ENCODE results near the gene ALKBH3.

Gene ALKBH3

GRCh38 chr11:43959321-43959995 lies 78.8 kb downstream of the ALKBH3 start:
- Histone ChIP-seq H3K4me1 (ENCODE audit: control extremely low read depth in 1 of 4, control insufficient read depth in 4 of 4, insufficient read depth in 4 of 4, low read length in 3 of 4) (no peaks in the 10 kb centered on the region), H3K27ac (ENCODE audit: insufficient read depth in 1 of 2, low read depth in 1 of 2, low read length in 2 of 2, poor library complexity in 1 of 2, severe bottlenecking in 2 of 2) (no peak overlapping the region), H3K4me3 (ENCODE audit: control insufficient read depth in 1 of 7, extremely low read depth in 1 of 7, insufficient read depth in 4 of 7, low read depth in 2 of 7, low read length in 6 of 7) (no peak overlapping the region), H3K9me3 (ENCODE audit: control extremely low read depth in 1 of 5, control insufficient read depth in 4 of 5, insufficient read depth in 2 of 5, low read depth in 1 of 5, low read length in 4 of 5) (peaks cover 0 to 9% (median 0%) of the 10 kb centered on the region in 5 experiments), H3K27me3 (replicated peaks in 2 of 5; ENCODE audit: control insufficient read depth in 4 of 5, insufficient read depth in 5 of 5, low read length in 4 of 5) (peaks cover 0 to 2% (median 0%) of the 10 kb centered on the region in 5 experiments), H3K36me3 (ENCODE audit: control insufficient read depth in 4 of 4, insufficient read depth in 4 of 4, low read length in 3 of 4) (no peaks in the 10 kb centered on the region)
- DNase-seq = no peak
- 98% methylated on average over 4 of the region's 6 CpGs for WGBS (ENCODE audit: insufficient coverage)
- CTCF ChIA-PET = no interaction called here
- POLR2A ChIA-PET = no interaction called here

- POLR2A ChIA-PET = no interaction called here
- H3K4me1 ChIP-seq (ENCODE audit: control extremely low read depth in 1 of 4, control insufficient read depth in 4 of 4, insufficient read depth in 4 of 4, low read length in 3 of 4) = no peaks in the 10 kb centered on the region
- CTCF ChIA-PET = interaction anchor here (1.0 kb wide), 1 partner anchor 16 kb away, joined by 4 read pairs; no protein-coding TSS in a partner anchor
Measured at GRCh38 chr11:43962383-43963278, 82.0 kb downstream of the ALKBH3 start.

GRCh38 chr11:43963279-43963620 lies 82.6 kb downstream of the ALKBH3 start:
- Histone ChIP-seq H3K36me3 (ENCODE audit: control insufficient read depth in 4 of 4, insufficient read depth in 4 of 4, low read length in 3 of 4) (no peaks in the 10 kb centered on the region), H3K4me3 (ENCODE audit: control insufficient read depth in 1 of 7, extremely low read depth in 1 of 7, insufficient read depth in 4 of 7, low read depth in 2 of 7, low read length in 6 of 7) (no peak overlapping the region), H3K27me3 (replicated peaks in 2 of 5; ENCODE audit: control insufficient read depth in 4 of 5, insufficient read depth in 5 of 5, low read length in 4 of 5) (no peaks in the 10 kb centered on the region), H3K4me1 (ENCODE audit: control extremely low read depth in 1 of 4, control insufficient read depth in 4 of 4, insufficient read depth in 4 of 4, low read length in 3 of 4) (no peaks in the 10 kb centered on the region), H3K27ac (ENCODE audit: insufficient read depth in 1 of 2, low read depth in 1 of 2, low read length in 2 of 2, poor library complexity in 1 of 2, severe bottlenecking in 2 of 2) (no peak overlapping the region), H3K9me3 (ENCODE audit: control extremely low read depth in 1 of 5, control insufficient read depth in 4 of 5, insufficient read depth in 2 of 5, low read depth in 1 of 5, low read length in 4 of 5) (peaks cover 0 to 10% (median 0%) of the 10 kb centered on the region in 5 experiments)
- CTCF ChIA-PET = no interaction called here
- WGBS (ENCODE audit: insufficient coverage) = 94% methylated on average over 2 of the region's 2 CpGs
- POLR2A ChIA-PET = no interaction called here
- DNase-seq = no peak

More at GRCh38 chr11:43962383-43963278, 82.0 kb downstream of the ALKBH3 start:
- DNase-seq = peak in 1 of 3 donors; percentile 4
- Histone ChIP-seq H3K4me3 (ENCODE audit: control insufficient read depth in 1 of 7, extremely low read depth in 1 of 7, insufficient read depth in 4 of 7, low read depth in 2 of 7, low read length in 6 of 7) (peak overlapping the region in 1 of 7 experiments; percentile 20), H3K27ac (ENCODE audit: insufficient read depth in 1 of 2, low read depth in 1 of 2, low read length in 2 of 2, poor library complexity in 1 of 2, severe bottlenecking in 2 of 2) (no peak overlapping the region), H3K36me3 (ENCODE audit: control insufficient read depth in 4 of 4, insufficient read depth in 4 of 4, low read length in 3 of 4) (no peaks in the 10 kb centered on the region), H3K27me3 (replicated peaks in 2 of 5; ENCODE audit: control insufficient read depth in 4 of 5, insufficient read depth in 5 of 5, low read length in 4 of 5) (no peaks in the 10 kb centered on the region), H3K9me3 (ENCODE audit: control extremely low read depth in 1 of 5, control insufficient read depth in 4 of 5, insufficient read depth in 2 of 5, low read depth in 1 of 5, low read length in 4 of 5) (peaks cover 0 to 13% (median 0%) of the 10 kb centered on the region in 5 experiments)
- 58% methylated on average over 8 of the region's 13 CpGs for WGBS (ENCODE audit: insufficient coverage)

- WGBS (ENCODE audit: insufficient coverage) = 100% methylated on average over 1 of the region's 2 CpGs
- CTCF ChIA-PET = no interaction called here
- Histone ChIP-seq H3K9me3 (ENCODE audit: control extremely low read depth in 1 of 5, control insufficient read depth in 4 of 5, insufficient read depth in 2 of 5, low read depth in 1 of 5, low read length in 4 of 5) (peaks cover 0 to 4% (median 0%) of the 10 kb centered on the region in 5 experiments), H3K4me1 (ENCODE audit: control extremely low read depth in 1 of 4, control insufficient read depth in 4 of 4, insufficient read depth in 4 of 4, low read length in 3 of 4) (peaks cover 0 to 5% (median 0%) of the 10 kb centered on the region in 4 experiments), H3K4me3 (ENCODE audit: control insufficient read depth in 1 of 7, extremely low read depth in 1 of 7, insufficient read depth in 4 of 7, low read depth in 2 of 7, low read length in 6 of 7) (no peak overlapping the region), H3K27me3 (replicated peaks in 2 of 5; ENCODE audit: control insufficient read depth in 4 of 5, insufficient read depth in 5 of 5, low read length in 4 of 5) (no peaks in the 10 kb centered on the region), H3K36me3 (ENCODE audit: control insufficient read depth in 4 of 4, insufficient read depth in 4 of 4, low read length in 3 of 4) (no peaks in the 10 kb centered on the region), H3K27ac (ENCODE audit: insufficient read depth in 1 of 2, low read depth in 1 of 2, low read length in 2 of 2, poor library complexity in 1 of 2, severe bottlenecking in 2 of 2) (no peak overlapping the region)
- POLR2A ChIA-PET = interaction anchor here (0.6 kb wide), 1 partner anchor 26 kb away, joined by 3 read pairs; no protein-coding TSS in a partner anchor
- no peak for DNase-seq
Measured at GRCh38 chr11:43967661-43968060, 87.0 kb downstream of the ALKBH3 start.

- WGBS (ENCODE audit: insufficient coverage) = 94% methylated on average over 4 of the region's 4 CpGs
- no peak for DNase-seq
- H3K27me3 ChIP-seq (replicated peaks in 2 of 5; ENCODE audit: control insufficient read depth in 4 of 5, insufficient read depth in 5 of 5, low read length in 4 of 5) = no peaks in the 10 kb centered on the region
- H3K4me1 ChIP-seq (ENCODE audit: control extremely low read depth in 1 of 4, control insufficient read depth in 4 of 4, insufficient read depth in 4 of 4, low read length in 3 of 4) = peaks cover 0 to 5% (median 0%) of the 10 kb centered on the region in 4 experiments
- H3K36me3 ChIP-seq (ENCODE audit: control insufficient read depth in 4 of 4, insufficient read depth in 4 of 4, low read length in 3 of 4) = no peaks in the 10 kb centered on the region
- CTCF ChIA-PET = interaction anchor here (1.2 to 1.6 kb wide), 2 partner anchors 21 to 23 kb away, joined by 3 read pairs; no protein-coding TSS in a partner anchor
- POLR2A ChIA-PET = no interaction called here
- H3K4me3 ChIP-seq (ENCODE audit: control insufficient read depth in 1 of 7, extremely low read depth in 1 of 7, insufficient read depth in 4 of 7, low read depth in 2 of 7, low read length in 6 of 7) = no peak overlapping the region
- no peak overlapping the region for H3K27ac ChIP-seq (ENCODE audit: insufficient read depth in 1 of 2, low read depth in 1 of 2, low read length in 2 of 2, poor library complexity in 1 of 2, severe bottlenecking in 2 of 2)
- peaks cover 0 to 4% (median 0%) of the 10 kb centered on the region in 5 experiments for H3K9me3 ChIP-seq (ENCODE audit: control extremely low read depth in 1 of 5, control insufficient read depth in 4 of 5, insufficient read depth in 2 of 5, low read depth in 1 of 5, low read length in 4 of 5)
Measured at GRCh38 chr11:43968719-43969118, 88.1 kb downstream of the ALKBH3 start.

- 7% methylated on average over 3 of the region's 4 CpGs for WGBS (ENCODE audit: insufficient coverage)
- peaks cover 0 to 5% (median 0%) of the 10 kb centered on the region in 4 experiments for H3K4me1 ChIP-seq (ENCODE audit: control extremely low read depth in 1 of 4, control insufficient read depth in 4 of 4, insufficient read depth in 4 of 4, low read length in 3 of 4)
- CTCF ChIA-PET = interaction anchor here (1.2 to 1.6 kb wide), 2 partner anchors 22 to 24 kb away, joined by 3 read pairs; no protein-coding TSS in a partner anchor
- DNase-seq = no peak
- peaks cover 0 to 8% (median 0%) of the 10 kb centered on the region in 5 experiments for H3K9me3 ChIP-seq (ENCODE audit: control extremely low read depth in 1 of 5, control insufficient read depth in 4 of 5, insufficient read depth in 2 of 5, low read depth in 1 of 5, low read length in 4 of 5)
- no peak overlapping the region for H3K4me3 ChIP-seq (ENCODE audit: control insufficient read depth in 1 of 7, extremely low read depth in 1 of 7, insufficient read depth in 4 of 7, low read depth in 2 of 7, low read length in 6 of 7)
- H3K27ac ChIP-seq (ENCODE audit: insufficient read depth in 1 of 2, low read depth in 1 of 2, low read length in 2 of 2, poor library complexity in 1 of 2, severe bottlenecking in 2 of 2) = no peak overlapping the region
- POLR2A ChIA-PET = no interaction called here
- H3K27me3 ChIP-seq (replicated peaks in 2 of 5; ENCODE audit: control insufficient read depth in 4 of 5, insufficient read depth in 5 of 5, low read length in 4 of 5) = no peaks in the 10 kb centered on the region
- H3K36me3 ChIP-seq (ENCODE audit: control insufficient read depth in 4 of 4, insufficient read depth in 4 of 4, low read length in 3 of 4) = no peaks in the 10 kb centered on the region
Measured at GRCh38 chr11:43969543-43969942, 88.9 kb downstream of the ALKBH3 start.
